22Rv1 (cell line): ENCODE results near the gene JAKMIP1.

Experiments
- ZFX ChIP-seq: fragments of 450-650 bp; IDR thresholded peaks from 2 replicates; pipeline ENCODE4 v1.6.1; 2017; ENCODE audit warnings: antibody characterized with exemption, borderline replicate concordance
- TF ChIP-seq, protein P1 (sequence below): fragments of 450-650 bp; IDR thresholded peaks from 2 replicates; pipeline ENCODE4 v1.5.1; 2017; ENCODE audit warnings: mild to moderate bottlenecking

DNA sequence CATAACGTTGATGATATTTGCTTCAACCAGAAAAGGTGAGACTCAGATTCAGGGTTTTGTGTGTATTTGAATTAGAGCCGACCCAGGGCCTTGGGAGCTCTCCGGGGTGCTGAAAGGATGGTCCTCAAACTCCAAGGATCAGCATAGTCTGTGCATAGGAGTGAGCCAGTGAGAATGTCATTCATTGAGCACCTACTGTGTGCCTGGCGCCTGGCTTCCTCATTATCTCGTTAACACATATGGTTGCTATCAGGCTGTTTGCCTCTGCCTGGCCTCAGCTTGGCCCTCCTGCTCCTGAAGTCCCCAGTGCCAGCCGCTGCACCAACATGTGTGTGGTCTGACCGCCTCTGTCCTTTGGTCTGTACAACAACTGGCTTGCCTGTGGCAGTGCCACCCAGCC, 25.1 kb upstream of the JAKMIP1 start:
- TF ChIP-seq, protein P1, sequence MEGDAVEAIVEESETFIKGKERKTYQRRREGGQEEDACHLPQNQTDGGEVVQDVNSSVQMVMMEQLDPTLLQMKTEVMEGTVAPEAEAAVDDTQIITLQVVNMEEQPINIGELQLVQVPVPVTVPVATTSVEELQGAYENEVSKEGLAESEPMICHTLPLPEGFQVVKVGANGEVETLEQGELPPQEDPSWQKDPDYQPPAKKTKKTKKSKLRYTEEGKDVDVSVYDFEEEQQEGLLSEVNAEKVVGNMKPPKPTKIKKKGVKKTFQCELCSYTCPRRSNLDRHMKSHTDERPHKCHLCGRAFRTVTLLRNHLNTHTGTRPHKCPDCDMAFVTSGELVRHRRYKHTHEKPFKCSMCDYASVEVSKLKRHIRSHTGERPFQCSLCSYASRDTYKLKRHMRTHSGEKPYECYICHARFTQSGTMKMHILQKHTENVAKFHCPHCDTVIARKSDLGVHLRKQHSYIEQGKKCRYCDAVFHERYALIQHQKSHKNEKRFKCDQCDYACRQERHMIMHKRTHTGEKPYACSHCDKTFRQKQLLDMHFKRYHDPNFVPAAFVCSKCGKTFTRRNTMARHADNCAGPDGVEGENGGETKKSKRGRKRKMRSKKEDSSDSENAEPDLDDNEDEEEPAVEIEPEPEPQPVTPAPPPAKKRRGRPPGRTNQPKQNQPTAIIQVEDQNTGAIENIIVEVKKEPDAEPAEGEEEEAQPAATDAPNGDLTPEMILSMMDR: no peak
- TF ChIP-seq ZFX: no peak
